K562 (cell line): Measurements from ENCODE around the gene MSI1. TPM values are rescaled to one million over a fixed set of nuclear protein-coding genes. Genes with fewer than 3 reads are reported as not detected.
A peak's percentile ranks its signal among the peaks of the same experiment; 100 is the strongest.

Experiments
- DPF2 ChIP-seq: fragments of 450-650 bp; IDR thresholded peaks from 2 replicates; pipeline ENCODE4 v1.6.1; 2016
- EGR1 ChIP-seq: fragments of 450-650 bp; conservative IDR thresholded peaks from 2 replicates; pipeline ENCODE4 v1.6.1; 2017; ENCODE audit warnings: mild to moderate bottlenecking
- ESRRA ChIP-seq: fragments of 450-650 bp; IDR thresholded peaks from 2 replicates; pipeline ENCODE4 v1.6.1; 2014; ENCODE audit warnings: low read depth, mild to moderate bottlenecking, moderate library complexity, borderline replicate concordance
- KDM1A ChIP-seq, 2 experiments: fragments of 450-650 bp; IDR thresholded peaks; 2 replicates each; pipeline ENCODE4 v1.6.1; 2016; ENCODE audit warnings: mild to moderate bottlenecking in 2 of 2
- MTA1 ChIP-seq: fragments of 450-650 bp; IDR thresholded peaks from 2 replicates; pipeline ENCODE4 v1.6.1; 2017; ENCODE audit warnings: borderline replicate concordance
- MTF1 ChIP-seq: fragments of 250-450 bp; sonication (Bioruptor Pico); IDR thresholded peaks from 2 replicates; pipeline ENCODE4 v1.9.0; 2021; ENCODE audit warnings: moderate library complexity, mild to moderate bottlenecking, inconsistent platforms, borderline replicate concordance
- NBN ChIP-seq: fragments of 450-650 bp; IDR thresholded peaks from 2 replicates; pipeline ENCODE4 v1.6.1; 2016; ENCODE audit warnings: low read depth, mild to moderate bottlenecking
- NCOA2 ChIP-seq, 2 experiments: fragments of 450-650 bp; IDR thresholded peaks; 2 replicates each; pipeline ENCODE4 v1.6.1; 2018; ENCODE audit warnings: mild to moderate bottlenecking in 2 of 2, moderate library complexity in 1 of 2; ENCODE audit not compliant: partially characterized antibody in 2 of 2
- NCOR1 ChIP-seq: fragments of 450-650 bp; IDR thresholded peaks from 2 replicates; pipeline ENCODE4 v1.6.1; 2016; ENCODE audit warnings: mild to moderate bottlenecking, moderate library complexity
- RBM25 ChIP-seq: fragments of 200-400 bp; formaldehyde crosslinking; IDR thresholded peaks from 2 replicates; pipeline ENCODE4 v1.6.1; 2018; ENCODE audit warnings: low read length, low read depth, moderate library complexity; ENCODE audit not compliant: severe bottlenecking
- RBM39 ChIP-seq: fragments of 200-400 bp; formaldehyde crosslinking; optimal IDR thresholded peaks from 2 replicates; pipeline ENCODE3; 2018; ENCODE audit warnings: low read depth, low read length
- RCOR1 ChIP-seq, 2 experiments: IDR thresholded peaks; 2 replicates each; pipeline ENCODE4 v1.6.1; 2012; ENCODE audit warnings: low read depth in 2 of 2, low read length in 2 of 2, borderline replicate concordance in 1 of 2, improper control_type of control experiment in 1 of 2
- SNIP1 ChIP-seq: fragments of 450-650 bp; IDR thresholded peaks from 2 replicates; pipeline ENCODE4 v1.7.1; 2017; ENCODE audit warnings: low read depth, mild to moderate bottlenecking
- TAF1 ChIP-seq: IDR thresholded peaks from 2 replicates; pipeline ENCODE4 v1.6.1; 2011; ENCODE audit warnings: mild to moderate bottlenecking, low read length, moderate library complexity; ENCODE audit not compliant: insufficient read depth, control insufficient read depth, severe bottlenecking; ENCODE audit errors: extremely low read depth
- TEAD4 ChIP-seq, 2 experiments: sonication (generic) in 1 of 2; formaldehyde crosslinking in 1 of 2; IDR thresholded peaks; 2 replicates each; pipeline versions ENCODE4 v1.6.1 to v1.8.0; 2012 to 2022; ENCODE audit warnings: borderline replicate concordance in 1 of 2, inconsistent platforms in 1 of 2, low read length in 1 of 2, mild to moderate bottlenecking in 1 of 2, missing genetic modification reagents in 1 of 2
- TGIF2 ChIP-seq: sonication (generic); formaldehyde crosslinking; IDR thresholded peaks from 2 replicates; pipeline ENCODE4 v1.8.1; 2022; ENCODE audit warnings: mild to moderate bottlenecking, missing genetic modification reagents, moderate library complexity
- ZNF212 ChIP-seq: fragments of 450-650 bp; formaldehyde crosslinking; IDR thresholded peaks from 2 replicates; pipeline ENCODE4 v1.4.0; 2020; ENCODE audit warnings: mild to moderate bottlenecking
- ZNF518B ChIP-seq: fragments of 250-450 bp; sonication (Bioruptor Pico); IDR thresholded peaks from 2 replicates; pipeline ENCODE4 v1.5.0; 2021; ENCODE audit warnings: mild to moderate bottlenecking, moderate library complexity
- ZNF707 ChIP-seq: fragments of 250-450 bp; sonication (Bioruptor Pico); conservative IDR thresholded peaks from 2 replicates; pipeline ENCODE4 v1.8.0; 2022; ENCODE audit warnings: inconsistent platforms, mild to moderate bottlenecking, moderate library complexity
- polyA plus RNA-seq, 8 experiments: library from polyadenylated mRNA; depleted of rRNA in 4 of 8; stranded (reverse) in 5 of 8; unstranded in 3 of 8; fragments of >200 nt; fragmentation: Nextera tagmentation in 2 of 8; fragmentation: Illumina TruSeq in 1 of 8; extraction: Ambion mirVana in 2 of 8; extraction: Trizol in 1 of 8; gene quantifications; 2 replicates each; pipeline versions ENCODE4 v1.2.1 to v1.2.3, GENCODE V29; 2011 to 2014; ENCODE audit warnings: inconsistent platforms in 1 of 8, missing spikeins in 1 of 8
- total RNA-seq, 7 experiments: library from RNA; depleted of rRNA in 6 of 7; stranded (reverse); fragments of >200 nt in 6 of 7; fragmentation: Illumina TruSeq in 2 of 7; extraction: Trizol in 2 of 7; gene quantifications; 2 replicates each; pipeline versions ENCODE4 v1.2.1 to v1.2.3, GENCODE V29; 2011 to 2021; ENCODE audit warnings: low replicate concordance in 1 of 7
- TF ChIP-seq, protein P1 (sequence below), 2 experiments: fragments of 450-650 bp; conservative IDR thresholded peaks; 2 replicates each; pipeline ENCODE4 v1.6.1; 2017; ENCODE audit warnings: mild to moderate bottlenecking in 2 of 2, moderate library complexity in 2 of 2
- TF ChIP-seq, protein P2 (sequence below): fragments of 250-450 bp; sonication (Bioruptor Pico); IDR thresholded peaks from 2 replicates; pipeline ENCODE4 v1.4.0; 2020

Gene MSI1
- total and polyA plus RNA-seq, 9 of the 15 experiments (the other 6 are each of a cell fraction or from before 2014, with no cell fraction given): 0.16 TPM; not detected in 8

DNA sequence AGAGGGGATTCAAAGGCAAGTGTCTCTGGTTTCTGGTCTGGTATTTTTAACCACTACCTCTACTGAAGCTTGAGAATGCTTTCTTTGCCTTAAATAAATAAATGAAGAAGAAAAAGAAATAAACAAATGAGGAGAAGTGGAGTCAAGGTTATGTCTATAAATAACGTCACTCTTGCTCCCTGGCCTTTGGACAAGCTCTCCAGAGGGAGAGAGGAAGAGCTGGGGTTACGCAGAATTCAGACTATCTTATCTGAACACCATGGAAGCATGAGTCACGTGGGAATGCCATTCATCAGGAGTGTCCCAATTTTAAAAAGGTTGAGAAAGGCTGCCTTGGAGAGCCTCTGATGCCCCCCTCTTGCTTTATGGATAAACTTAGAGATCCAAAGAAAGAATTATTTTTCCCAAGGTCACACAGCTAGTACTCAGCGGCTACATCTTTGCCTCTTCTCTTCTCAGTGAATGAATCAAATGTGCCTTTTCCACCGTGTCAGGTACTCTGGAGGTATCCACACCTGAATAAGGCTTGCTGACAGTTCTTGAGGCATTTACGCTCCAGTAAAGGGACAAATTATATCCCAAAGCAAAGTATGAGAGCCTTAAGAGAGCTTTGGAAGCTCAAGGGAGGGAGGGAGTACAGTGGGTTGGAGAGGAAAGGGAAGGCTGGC, 12.9 kb upstream of the MSI1 start (continued):
- TF ChIP-seq, protein P1, sequence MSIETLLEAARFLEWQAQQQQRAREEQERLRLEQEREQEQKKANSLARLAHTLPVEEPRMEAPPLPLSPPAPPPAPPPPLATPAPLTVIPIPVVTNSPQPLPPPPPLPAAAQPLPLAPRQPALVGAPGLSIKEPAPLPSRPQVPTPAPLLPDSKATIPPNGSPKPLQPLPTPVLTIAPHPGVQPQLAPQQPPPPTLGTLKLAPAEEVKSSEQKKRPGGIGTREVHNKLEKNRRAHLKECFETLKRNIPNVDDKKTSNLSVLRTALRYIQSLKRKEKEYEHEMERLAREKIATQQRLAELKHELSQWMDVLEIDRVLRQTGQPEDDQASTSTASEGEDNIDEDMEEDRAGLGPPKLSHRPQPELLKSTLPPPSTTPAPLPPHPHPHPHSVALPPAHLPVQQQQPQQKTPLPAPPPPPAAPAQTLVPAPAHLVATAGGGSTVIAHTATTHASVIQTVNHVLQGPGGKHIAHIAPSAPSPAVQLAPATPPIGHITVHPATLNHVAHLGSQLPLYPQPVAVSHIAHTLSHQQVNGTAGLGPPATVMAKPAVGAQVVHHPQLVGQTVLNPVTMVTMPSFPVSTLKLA (conservative IDR thresholded peaks at IDR 0.05): 0 out of 4 replicates have a peak, but pooled peaks of 1 of the 2 experiments have one; percentile 38
- no peak for TF ChIP-seq ZNF707 (CRISPR knock-in tag)
- no peak for TF ChIP-seq MTF1 (CRISPR knock-in tag)
- no peak for TF ChIP-seq NBN
- peak; percentile 63 for TF ChIP-seq NCOR1
- peak; percentile 65 for TF ChIP-seq ESRRA
- TF ChIP-seq RBM25: no peak
- TF ChIP-seq NCOA2 (IDR thresholded peaks at IDR 0.05; ENCODE audit: partially characterized antibody in 2 of 2): no peak
- TF ChIP-seq ZNF518B (CRISPR knock-in tag): no peak
- no peak for TF ChIP-seq SNIP1
- peak in 1 of 2 experiments; percentile 42; a peak in 2 of 4 replicates for TF ChIP-seq KDM1A (IDR thresholded peaks at IDR 0.05)
- peak; percentile 87 for TF ChIP-seq DPF2
- TF ChIP-seq MTA1: no peak
- peak; percentile 82 for TF ChIP-seq TEAD4 (IDR thresholded peaks at IDR 0.05; ENCODE audit: low read length)
- no peak for TF ChIP-seq TEAD4 (CRISPR knock-in tag; IDR thresholded peaks at IDR 0.05; ENCODE audit: borderline replicate concordance)
- TF ChIP-seq TGIF2 (CRISPR knock-in tag): no peak
- TF ChIP-seq ZNF212: no peak
- peak in 1 of 2 experiments; percentile 50; a peak in 1 of 4 replicates for TF ChIP-seq RCOR1 (IDR thresholded peaks at IDR 0.05; ENCODE audit: borderline replicate concordance in 1 of 2, low read depth in 2 of 2, low read length in 2 of 2)
- TF ChIP-seq, protein P2, sequence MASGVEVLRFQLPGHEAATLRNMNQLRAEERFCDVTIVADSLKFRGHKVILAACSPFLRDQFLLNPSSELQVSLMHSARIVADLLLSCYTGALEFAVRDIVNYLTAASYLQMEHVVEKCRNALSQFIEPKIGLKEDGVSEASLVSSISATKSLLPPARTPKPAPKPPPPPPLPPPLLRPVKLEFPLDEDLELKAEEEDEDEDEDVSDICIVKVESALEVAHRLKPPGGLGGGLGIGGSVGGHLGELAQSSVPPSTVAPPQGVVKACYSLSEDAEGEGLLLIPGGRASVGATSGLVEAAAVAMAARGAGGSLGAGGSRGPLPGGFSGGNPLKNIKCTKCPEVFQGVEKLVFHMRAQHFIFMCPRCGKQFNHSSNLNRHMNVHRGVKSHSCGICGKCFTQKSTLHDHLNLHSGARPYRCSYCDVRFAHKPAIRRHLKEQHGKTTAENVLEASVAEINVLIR (CRISPR knock-in tag): no peak
- no peak for TF ChIP-seq RBM39
- TF ChIP-seq EGR1: no peak
- no peak for TF ChIP-seq TAF1
